Activated CD4-positive, CD25-positive, alpha-beta regulatory T cell treated with anti-CD3 and anti-CD28 coated beads, Interleukin-2, amount 50 U/mL, for 24 hours (primary cell): ENCODE measurements around the gene GRHPR.

Source experiments
- ATAC-seq, 2 donors: fragments of 150-1000 bp; cut with Tn5 transposase; one replicate each; pipeline ENCODE4 v1.10.0; 2021; ENCODE audit warnings: mild to moderate bottlenecking in 1 of 2, moderate library complexity in 1 of 2

Gene GRHPR

GRCh38 chr9:37399336-37399735 is 23.2 kb upstream of the GRHPR start:
- no peak for ATAC-seq

- ATAC-seq, result no peak
These were observed 17.9 kb upstream of the GRHPR start for GRCh38 chr9:37404590-37404989.

GRCh38 chr9:37405350-37405749 is 17.1 kb upstream of the GRHPR start:
- ATAC-seq, result no peak

- no peak for ATAC-seq
These were observed 16.6 kb upstream of the GRHPR start for GRCh38 chr9:37405764-37406380.

GRCh38 chr9:37406603-37407401 is 15.7 kb upstream of the GRHPR start:
- ATAC-seq, result no peak

- ATAC-seq, result no peak
These were observed 15.0 kb upstream of the GRHPR start for GRCh38 chr9:37407468-37407867.

- peak; percentile 95 to 96 for ATAC-seq
These were observed 13.4 kb upstream of the GRHPR start for GRCh38 chr9:37408933-37409710.

GRCh38 chr9:37410354-37410861 is 12.1 kb upstream of the GRHPR start:
- no peak for ATAC-seq

GRCh38 chr9:37410969-37411785 is 11.3 kb upstream of the GRHPR start:
- ATAC-seq, result peak; percentile 26 to 40

GRCh38 chr9:37412431-37413151 is 9.9 kb upstream of the GRHPR start:
- ATAC-seq, result no peak

GRCh38 chr9:37413311-37413710 is 9.2 kb upstream of the GRHPR start:
- ATAC-seq, result no peak

GRCh38 chr9:37414503-37414943 is 8.0 kb upstream of the GRHPR start:
- ATAC-seq, result no peak

- ATAC-seq, result peak; percentile 70 to 72
These were observed 7.3 kb upstream of the GRHPR start for GRCh38 chr9:37415011-37415719.

GRCh38 chr9:37417252-37417803 is 5.2 kb upstream of the GRHPR start:
- ATAC-seq, result no peak

- no peak for ATAC-seq
These were observed 4.5 kb upstream of the GRHPR start for GRCh38 chr9:37417857-37418618.

- no peak for ATAC-seq
These were observed 3.3 kb upstream of the GRHPR start for GRCh38 chr9:37419204-37419603.

GRCh38 chr9:37420271-37421215 is 2.0 kb upstream of the GRHPR start:
- ATAC-seq, result no peak

- no peak for ATAC-seq
These were observed 595 bp upstream of the GRHPR start for GRCh38 chr9:37421914-37422288.

GRCh38 chr9:37423508-37423907 is 1.0 kb downstream of the GRHPR start:
- no peak for ATAC-seq
